ENCODE data around the gene MYRFL.

The MYRFL gene

GRCh38 chr12:69934011-69934410, 109.0 kb downstream of the MYRFL start:
- DNase-seq, result no peak

DNA sequence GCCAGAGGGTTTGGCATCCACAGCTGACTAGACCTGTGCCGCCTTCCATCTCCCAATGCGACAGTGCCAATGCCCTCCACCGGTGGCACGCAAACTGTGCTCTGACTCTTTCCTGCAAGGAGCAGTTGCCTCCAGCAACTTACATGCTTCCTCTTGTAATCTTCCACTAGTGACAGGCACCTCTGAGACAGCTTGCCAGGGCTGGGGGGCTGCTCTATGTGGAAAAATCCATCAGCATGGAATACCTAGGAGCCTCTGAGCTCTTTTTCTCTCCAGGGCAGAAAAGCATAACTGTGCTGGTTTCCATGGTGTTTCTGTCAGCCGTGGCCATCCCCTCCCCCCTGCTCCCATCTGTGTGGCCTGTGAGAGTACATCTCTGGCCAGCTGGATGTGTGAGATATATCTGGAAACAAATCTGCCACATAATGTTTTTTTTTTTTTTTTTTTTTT, 110.6 kb downstream of the MYRFL start:
- peak; percentile 81 for DNase-seq

DNA sequence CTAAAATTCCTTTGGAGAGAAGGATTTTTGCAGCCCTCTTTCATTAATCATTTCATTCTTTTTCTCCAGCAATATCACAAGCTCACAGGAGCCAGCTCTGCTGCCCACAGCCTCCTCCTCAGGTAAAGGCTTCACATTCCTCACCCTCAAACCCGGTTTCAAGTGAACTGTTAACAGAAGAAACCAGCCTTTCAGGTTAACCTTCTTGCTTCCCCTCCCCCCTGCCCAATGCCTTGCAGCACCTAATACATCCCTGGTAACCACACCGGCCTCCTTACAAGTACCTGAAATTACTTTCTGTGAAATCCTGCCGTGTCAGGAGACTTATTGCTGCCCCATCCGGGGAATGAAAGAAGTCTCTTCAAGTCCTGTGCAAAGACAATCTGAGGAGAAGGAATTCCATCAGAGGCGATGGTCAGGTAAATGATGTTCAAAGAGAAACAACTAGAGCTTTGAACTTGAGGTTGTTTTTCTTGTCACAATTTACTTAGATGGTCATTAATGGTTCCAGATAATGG, 111.2 kb downstream of the MYRFL start:
- DNase-seq, result peak; percentile 70

- DNase-seq, result no peak
Measured at GRCh38 chr12:69936766-69937165, 111.7 kb downstream of the MYRFL start.

DNA sequence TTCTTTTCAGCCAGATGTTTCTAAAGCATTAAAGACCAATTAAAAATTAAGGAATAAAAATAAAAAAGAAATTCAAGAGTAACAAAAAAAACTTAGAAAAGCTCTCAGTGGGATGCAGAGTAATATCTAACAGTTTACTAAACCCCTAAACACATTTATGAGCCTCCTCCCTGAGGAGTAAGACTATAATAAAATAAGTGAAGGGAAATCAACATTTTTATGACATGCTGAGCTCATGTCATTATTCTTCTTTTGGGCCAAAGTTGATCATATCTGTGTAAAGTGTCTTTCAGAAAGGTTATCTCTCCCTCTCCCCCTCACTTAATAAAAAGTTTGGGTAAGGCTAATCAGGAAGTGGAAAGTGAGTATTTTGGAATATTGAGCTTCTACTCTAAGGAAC, 122.1 kb downstream of the MYRFL start:
- DNase-seq, result no peak

- DNase-seq, result no peak
Measured at GRCh38 chr12:69947897-69948296, 122.9 kb downstream of the MYRFL start.

DNA sequence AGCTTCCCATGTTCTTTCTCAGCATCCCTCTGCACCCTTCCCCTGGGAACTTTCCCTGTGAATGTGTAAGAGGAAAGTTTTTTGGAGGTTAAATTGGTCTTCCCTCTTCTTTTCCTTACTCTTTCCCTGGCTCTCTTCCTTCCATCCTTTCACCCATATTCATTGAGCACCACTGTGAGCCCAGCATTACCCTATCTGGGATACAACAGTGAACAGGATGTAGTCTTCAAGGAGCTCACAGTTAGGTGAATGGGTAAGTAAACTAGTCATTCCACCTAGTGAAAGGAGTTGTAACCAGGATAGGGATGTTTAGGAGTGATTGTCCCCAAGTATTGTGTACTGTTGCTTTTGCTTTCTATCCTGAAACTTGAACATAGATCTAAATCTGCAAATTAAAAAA, 123.8 kb downstream of the MYRFL start:
- no peak for DNase-seq

DNA sequence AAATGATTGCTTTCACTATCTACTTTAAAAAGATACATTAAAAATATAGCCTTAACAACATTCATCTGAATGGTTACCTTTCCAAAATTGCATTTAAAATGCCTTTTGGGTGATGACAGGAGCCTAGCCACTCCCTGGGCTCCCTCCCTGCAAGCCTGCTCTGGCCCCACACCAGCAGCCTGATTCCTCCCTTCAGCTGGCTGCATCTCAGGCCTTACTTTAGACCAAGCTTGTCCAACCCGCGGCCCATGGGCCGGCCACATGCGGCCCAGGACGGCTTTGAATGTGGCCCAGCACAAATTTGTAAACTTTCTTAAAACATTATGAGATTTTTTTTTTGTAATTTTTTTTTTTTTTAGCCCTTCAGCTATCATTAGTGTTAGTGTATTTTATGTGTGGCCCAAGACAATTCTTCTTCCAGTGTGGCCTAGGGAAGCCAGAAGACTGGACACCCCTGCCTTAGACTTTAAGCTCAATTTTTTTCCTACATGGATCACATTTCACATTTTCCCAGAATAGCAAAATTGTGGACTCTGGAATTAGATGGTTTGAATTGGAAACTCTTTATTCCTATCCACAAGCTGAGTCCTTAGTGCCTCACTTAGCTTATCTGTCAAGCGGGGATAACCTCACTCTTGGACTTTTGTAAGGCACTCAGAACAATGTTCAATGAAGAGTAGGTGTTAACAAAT, 124.4 kb downstream of the MYRFL start:
- DNase-seq, result no peak

- DNase-seq, result no peak
Measured at GRCh38 chr12:69951108-69951507, 126.1 kb downstream of the MYRFL start.

- DNase-seq, result no peak
Measured at GRCh38 chr12:69952890-69953289, 127.9 kb downstream of the MYRFL start.

- DNase-seq, result no peak
Measured at GRCh38 chr12:69961246-69961645, 136.2 kb downstream of the MYRFL start.

- no peak for DNase-seq
Measured at GRCh38 chr12:69966409-69966808, 141.4 kb downstream of the MYRFL start.

DNA sequence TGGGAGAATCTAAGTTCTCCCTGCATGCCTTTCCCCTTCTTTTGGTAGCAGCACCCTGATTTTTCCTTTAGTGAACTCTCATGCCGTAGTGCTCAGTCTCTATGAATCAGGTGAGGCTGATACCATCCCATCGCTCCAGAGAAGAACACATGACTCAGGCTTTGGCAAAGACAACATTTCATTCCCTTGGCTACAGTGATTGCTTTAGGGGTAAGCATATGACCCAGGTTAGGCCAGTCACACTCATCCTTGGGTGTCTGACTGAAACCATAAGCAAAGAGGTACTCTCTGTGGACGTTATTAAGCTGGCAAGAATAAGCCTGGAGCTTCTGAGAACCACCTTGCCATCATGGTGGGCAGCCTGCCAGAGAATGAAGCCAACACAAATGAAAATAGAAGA, 141.8 kb downstream of the MYRFL start:
- DNase-seq, result no peak

- no peak for DNase-seq
Measured at GRCh38 chr12:69969011-69969410, 144.0 kb downstream of the MYRFL start.

DNA sequence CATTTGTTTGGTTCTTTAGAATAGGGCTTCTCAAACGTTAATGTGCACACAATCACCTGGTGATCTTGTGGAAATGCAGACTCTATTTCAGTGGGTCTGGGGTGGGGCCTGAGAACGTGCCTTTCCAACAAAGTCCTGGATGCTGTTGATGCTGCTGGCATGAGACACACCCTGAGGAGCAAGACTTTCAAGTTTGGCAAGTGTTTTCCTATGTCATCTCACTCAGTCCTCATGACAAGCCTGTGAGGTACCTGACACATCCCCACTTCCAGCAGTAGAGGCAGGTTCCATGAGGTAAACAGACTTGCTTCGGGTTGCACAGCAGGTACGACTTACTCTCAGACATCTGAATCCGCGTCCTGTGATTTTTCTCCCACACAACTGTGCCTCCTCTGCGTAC, 147.1 kb downstream of the MYRFL start:
- no peak for DNase-seq

DNA sequence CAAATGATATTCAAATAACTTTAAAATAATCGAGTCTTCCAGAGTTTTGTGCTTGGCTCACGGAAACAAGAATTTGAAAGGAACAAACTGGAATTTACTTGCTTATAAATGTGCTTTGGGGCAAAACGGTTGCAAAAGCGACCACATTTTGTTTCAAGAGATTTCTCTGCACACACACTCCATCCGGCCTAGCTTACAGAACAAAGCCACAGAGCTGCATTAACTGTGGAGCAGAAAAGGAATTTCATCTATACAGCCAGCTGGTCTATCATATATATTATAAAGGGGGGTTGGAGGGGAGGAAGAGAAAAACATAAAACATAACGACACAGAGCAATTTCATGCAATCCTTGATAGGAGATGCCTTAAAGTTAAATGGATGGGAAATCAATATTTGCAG, 153.0 kb downstream of the MYRFL start:
- no peak for DNase-seq

- DNase-seq, result no peak
Measured at GRCh38 chr12:69981881-69982475, 157.0 kb downstream of the MYRFL start.

GRCh38 chr12:69984241-69984640, 159.2 kb downstream of the MYRFL start:
- no peak for DNase-seq

DNA sequence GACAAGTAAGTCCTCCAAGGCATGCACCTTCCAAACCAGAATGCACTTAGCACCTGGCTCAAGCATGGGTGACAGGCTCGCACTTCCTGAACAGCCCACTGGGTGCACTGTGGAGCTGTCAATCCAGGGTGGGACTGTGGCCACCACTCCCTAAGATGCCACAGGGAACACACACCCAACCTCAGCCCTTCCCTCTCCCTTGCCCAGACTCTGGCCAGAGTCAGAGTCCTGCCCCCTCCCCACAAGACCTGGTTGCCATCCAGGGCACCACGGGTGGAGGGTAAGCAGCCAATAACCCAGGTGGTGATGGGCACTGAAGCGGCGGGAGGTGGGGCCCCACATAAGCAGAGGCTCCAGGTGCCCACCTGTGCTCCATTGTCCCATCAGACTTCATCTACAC, 160.6 kb downstream of the MYRFL start:
- DNase-seq, result peak; percentile 32

DNA sequence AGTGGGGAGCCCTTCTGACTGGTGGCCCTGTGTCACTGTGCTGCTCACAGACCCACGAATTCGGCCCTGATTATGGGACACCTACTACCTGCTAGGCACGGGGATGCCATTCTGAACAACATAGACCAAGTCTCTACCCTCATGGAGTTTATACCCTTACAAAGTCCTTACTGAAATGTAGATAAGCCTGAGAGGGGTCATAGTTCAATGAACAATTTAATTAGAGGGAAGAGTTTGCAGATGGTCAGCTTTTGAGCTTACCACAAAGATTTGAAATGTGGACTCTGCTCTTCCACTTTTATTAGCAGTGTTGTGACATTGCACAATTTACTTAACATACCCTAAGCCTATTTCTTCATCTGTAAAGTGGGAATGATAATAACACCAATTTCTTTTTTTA, 161.1 kb downstream of the MYRFL start:
- no peak for DNase-seq

DNA sequence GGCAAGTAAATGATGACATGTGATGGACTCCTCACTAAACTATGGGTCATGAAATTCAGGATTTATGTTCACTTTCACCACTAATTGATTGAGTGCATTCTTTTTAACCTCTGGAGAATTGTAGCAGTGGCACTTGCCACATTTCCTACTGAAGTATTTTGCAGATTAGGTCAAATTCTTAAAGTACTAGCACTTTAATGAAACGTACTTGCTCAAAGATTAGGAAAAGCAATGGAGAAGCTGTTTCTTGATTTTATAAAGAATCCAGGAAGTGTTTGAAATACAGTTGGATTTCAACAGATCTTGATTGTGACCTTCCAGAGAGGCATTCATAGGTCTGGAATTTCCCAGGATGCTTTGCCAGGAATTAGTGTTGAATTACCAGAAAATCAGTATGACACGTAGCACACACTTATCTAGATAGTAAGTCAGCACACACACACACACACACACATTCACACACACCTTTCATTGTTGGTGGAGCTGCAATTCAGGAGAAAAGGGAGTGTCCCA, 162.6 kb downstream of the MYRFL start:
- no peak for DNase-seq

- no peak for DNase-seq
Measured at GRCh38 chr12:69988481-69989321, 163.7 kb downstream of the MYRFL start.

DNA sequence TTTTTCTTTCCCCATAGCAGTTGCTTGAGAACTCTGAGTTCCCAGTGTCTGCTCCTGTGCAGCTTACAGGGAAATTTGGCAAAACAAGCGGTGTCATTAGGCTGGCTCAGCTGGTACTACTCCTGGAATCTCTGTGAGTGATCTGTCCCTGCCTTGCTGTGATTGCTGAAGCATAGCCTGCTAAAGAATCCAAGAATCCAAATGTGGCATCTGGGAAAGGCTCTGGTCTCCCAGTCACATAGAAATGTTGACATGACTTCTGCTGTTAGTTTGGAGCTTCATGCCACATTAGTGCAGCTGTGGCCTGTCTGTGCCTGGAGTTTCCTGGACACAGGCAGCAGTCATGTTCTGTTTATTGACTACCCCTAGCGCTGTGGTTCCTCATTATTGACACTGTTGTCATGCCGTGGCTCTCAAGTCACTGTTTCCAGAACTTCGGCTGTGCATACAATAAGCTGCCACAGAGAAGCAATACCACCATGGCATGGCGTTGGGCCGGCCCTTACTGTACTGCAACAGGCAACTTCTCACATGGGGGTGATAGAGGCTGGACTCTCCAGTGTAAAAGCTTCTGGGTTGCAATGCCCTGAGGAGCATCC, 166.8 kb downstream of the MYRFL start:
- DNase-seq, result no peak

Measured in RPMI8226 (cell line).